ENCODE results near the gene CRYZL1. TPM values are rescaled to one million over a fixed set of nuclear protein-coding genes. Genes with fewer than 3 reads are reported as not detected.

The CRYZL1 gene
- total RNA-seq, 6 experiments from 2014 or later = 9.7 to 16.3 (median 13.2) TPM

DNA sequence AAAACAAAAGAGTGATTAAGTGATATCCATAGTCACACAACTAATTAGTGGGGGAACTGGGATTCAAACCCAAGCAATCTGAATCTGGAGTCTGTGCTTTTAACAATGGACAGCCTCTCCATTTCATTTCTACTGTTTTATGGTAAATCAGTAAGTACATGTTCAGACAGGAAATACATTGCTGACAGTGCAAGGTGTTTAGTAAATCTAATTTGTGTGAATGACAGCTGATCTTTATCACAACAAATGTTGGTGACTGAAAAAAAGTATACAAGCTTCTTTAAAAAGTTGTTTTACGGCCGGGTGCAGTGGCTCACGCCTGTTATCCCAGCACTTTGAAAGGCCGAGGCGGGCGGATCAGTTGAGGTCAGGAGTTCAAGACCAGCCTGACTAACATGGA is 73.6 kb downstream of the CRYZL1 start:
- Histone ChIP-seq H3K27ac (no peak overlapping the region), H3K27me3 (no peaks in the 10 kb centered on the region), H3K9me3 (no peaks in the 10 kb centered on the region), H3K4me1 (peaks cover 0 to 12% (median 4%) of the 10 kb centered on the region in 4 donors), H3K36me3 (peaks cover 0 to 63% (median 29%) of the 10 kb centered on the region in 4 donors), H3K4me3 (no peak overlapping the region)
- TF ChIP-seq, protein P1, sequence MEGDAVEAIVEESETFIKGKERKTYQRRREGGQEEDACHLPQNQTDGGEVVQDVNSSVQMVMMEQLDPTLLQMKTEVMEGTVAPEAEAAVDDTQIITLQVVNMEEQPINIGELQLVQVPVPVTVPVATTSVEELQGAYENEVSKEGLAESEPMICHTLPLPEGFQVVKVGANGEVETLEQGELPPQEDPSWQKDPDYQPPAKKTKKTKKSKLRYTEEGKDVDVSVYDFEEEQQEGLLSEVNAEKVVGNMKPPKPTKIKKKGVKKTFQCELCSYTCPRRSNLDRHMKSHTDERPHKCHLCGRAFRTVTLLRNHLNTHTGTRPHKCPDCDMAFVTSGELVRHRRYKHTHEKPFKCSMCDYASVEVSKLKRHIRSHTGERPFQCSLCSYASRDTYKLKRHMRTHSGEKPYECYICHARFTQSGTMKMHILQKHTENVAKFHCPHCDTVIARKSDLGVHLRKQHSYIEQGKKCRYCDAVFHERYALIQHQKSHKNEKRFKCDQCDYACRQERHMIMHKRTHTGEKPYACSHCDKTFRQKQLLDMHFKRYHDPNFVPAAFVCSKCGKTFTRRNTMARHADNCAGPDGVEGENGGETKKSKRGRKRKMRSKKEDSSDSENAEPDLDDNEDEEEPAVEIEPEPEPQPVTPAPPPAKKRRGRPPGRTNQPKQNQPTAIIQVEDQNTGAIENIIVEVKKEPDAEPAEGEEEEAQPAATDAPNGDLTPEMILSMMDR (IDR thresholded peaks at IDR 0.05) = no peak
- TF ChIP-seq POLR2A (IDR thresholded peaks at IDR 0.05) = no peak
- DNase-seq (no peak), ATAC-seq (no peak)
- intact Hi-C loops (cut with DNase I) = no loop called here
- 78% methylated on average over 6 of the region's 6 CpGs for WGBS (ENCODE audit: insufficient coverage, low coverage, low lambda C conversion rate, missing lambda C conversion rate)

DNA sequence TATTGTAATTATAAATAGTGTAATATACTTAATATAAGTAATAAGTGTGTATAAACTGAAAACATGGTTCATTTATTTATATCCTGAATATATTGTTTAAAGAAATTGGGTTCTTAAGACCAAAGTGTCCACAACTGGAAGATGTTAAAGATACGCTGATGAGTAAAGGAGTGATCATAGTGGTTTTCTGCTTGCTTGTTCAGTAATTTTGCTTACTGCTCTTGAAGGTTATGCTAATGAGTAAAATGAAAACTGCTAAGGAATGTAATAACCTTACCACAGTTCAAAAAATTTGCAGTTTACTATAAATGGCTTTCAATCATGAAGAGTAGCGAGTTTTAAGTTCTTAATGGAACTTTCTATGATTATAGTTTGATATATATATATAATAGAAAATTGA is 75.0 kb downstream of the CRYZL1 start:
- intact Hi-C loops (cut with DNase I) = no loop called here
- peaks cover 0 to 59% (median 24%) of the 10 kb centered on the region in 4 donors for H3K36me3 ChIP-seq
- WGBS (ENCODE audit: insufficient coverage, low coverage, low lambda C conversion rate, missing lambda C conversion rate) = 91% methylated on average over 2 of the region's 2 CpGs

DNA sequence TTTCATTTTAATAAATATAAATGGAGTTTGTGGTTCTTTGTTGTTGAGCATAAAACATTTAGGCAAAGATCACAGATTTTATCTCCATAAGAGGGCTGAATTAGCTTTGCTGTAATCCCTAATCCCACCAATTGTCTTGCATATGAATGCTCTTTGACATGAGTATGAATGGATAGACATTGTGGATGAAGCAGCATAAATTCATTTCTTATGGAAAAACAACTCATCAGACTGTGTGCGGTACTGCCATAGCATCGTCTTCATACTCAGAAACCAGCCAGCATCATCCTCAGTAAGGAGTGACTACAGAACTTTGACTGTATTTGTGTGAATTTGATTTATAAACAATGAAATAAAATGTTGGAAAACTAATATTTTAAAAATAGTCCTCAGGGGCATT is 79.2 kb downstream of the CRYZL1 start:
- H3K9me3 ChIP-seq = no peaks in the 10 kb centered on the region
- no peak overlapping the region for H3K27ac ChIP-seq
- H3K27me3 ChIP-seq = no peaks in the 10 kb centered on the region
- TF ChIP-seq, protein P1 (IDR thresholded peaks at IDR 0.05) = no peak
- no peak for TF ChIP-seq POLR2A (IDR thresholded peaks at IDR 0.05)
- DNase-seq (no peak), ATAC-seq (no peak)
- H3K36me3 ChIP-seq = peaks cover 0 to 61% (median 34%) of the 10 kb centered on the region in 4 donors
- intact Hi-C loops (cut with DNase I) = no loop called here
- no peak overlapping the region for H3K4me3 ChIP-seq
- WGBS (ENCODE audit: insufficient coverage, low coverage, low lambda C conversion rate, missing lambda C conversion rate) = 96% methylated on average over 2 of the region's 2 CpGs
- H3K4me1 ChIP-seq = no peaks in the 10 kb centered on the region

More for the DNA sequence above, 75.0 kb downstream of the CRYZL1 start:
- H3K9me3 ChIP-seq = no peaks in the 10 kb centered on the region
- no peak for TF ChIP-seq POLR2A (IDR thresholded peaks at IDR 0.05)
- TF ChIP-seq, protein P1 (IDR thresholded peaks at IDR 0.05) = no peak
- peaks cover 0 to 1% (median 0%) of the 10 kb centered on the region in 4 donors for H3K4me1 ChIP-seq
- H3K27me3 ChIP-seq = no peaks in the 10 kb centered on the region
- H3K27ac ChIP-seq = no peak overlapping the region
- ATAC-seq (no peak), DNase-seq (no peak)
- no peak overlapping the region for H3K4me3 ChIP-seq

DNA sequence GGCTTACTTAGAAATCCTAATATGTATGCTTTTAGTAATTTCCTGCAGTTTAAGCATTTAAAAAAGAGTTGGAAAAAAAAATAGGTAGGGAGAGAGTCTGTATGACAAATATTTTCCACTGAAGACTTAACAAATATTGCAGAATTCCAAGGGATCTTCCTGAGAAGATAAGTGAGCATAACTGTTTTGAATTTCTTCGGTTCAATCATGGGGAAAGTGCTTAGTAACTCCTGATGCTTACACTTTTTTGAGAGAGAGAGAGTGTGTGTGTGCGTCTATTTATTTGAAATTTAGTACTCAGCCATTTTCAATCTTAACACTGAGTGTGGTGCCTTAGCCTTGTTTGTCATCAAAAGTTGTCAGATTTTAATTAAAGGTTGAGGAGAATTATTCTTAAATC is 80.2 kb downstream of the CRYZL1 start:
- Histone ChIP-seq H3K9me3 (no peaks in the 10 kb centered on the region), H3K4me1 (no peaks in the 10 kb centered on the region), H3K27me3 (no peaks in the 10 kb centered on the region), H3K4me3 (no peak overlapping the region), H3K36me3 (peaks cover 0 to 63% (median 35%) of the 10 kb centered on the region in 4 donors), H3K27ac (no peak overlapping the region)
- DNase-seq (no peak), ATAC-seq (no peak)
- intact Hi-C loops (cut with DNase I) = no loop called here
- WGBS (ENCODE audit: insufficient coverage, low coverage, low lambda C conversion rate, missing lambda C conversion rate) = 71% methylated on average over 2 of the region's 2 CpGs
- TF ChIP-seq, protein P1 (IDR thresholded peaks at IDR 0.05) = no peak
- TF ChIP-seq POLR2A (IDR thresholded peaks at IDR 0.05) = no peak

DNA sequence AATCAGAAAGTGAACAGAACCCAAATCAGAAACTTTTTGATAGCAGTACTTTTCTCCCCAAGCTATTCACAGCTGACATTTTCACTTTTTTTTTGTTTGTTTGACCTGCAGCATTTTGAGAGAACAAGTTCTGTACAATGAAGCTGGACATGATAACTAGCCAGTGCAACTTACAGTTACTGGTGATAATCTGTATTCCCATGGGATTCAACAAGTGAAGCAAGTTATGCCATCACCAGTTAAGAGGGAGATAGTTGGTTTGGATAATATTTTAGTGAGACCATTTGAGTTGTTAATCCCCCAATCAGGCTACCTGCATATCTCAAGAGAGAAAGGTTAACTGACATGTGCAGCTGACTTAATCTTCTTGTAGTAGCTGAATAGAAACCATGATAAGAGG is 80.6 kb downstream of the CRYZL1 start:
- Histone ChIP-seq H3K9me3 (no peaks in the 10 kb centered on the region), H3K4me1 (no peaks in the 10 kb centered on the region), H3K36me3 (peaks cover 0 to 65% (median 36%) of the 10 kb centered on the region in 4 donors), H3K27me3 (no peaks in the 10 kb centered on the region), H3K27ac (no peak overlapping the region), H3K4me3 (no peak overlapping the region)
- intact Hi-C loops (cut with DNase I) = no loop called here
- TF ChIP-seq POLR2A (IDR thresholded peaks at IDR 0.05) = no peak
- TF ChIP-seq, protein P1 (IDR thresholded peaks at IDR 0.05) = no peak
- ATAC-seq = no peak
- no peak for DNase-seq
